HG02588 (cell line): Measurements from ENCODE around the gene ARHGEF28.

ENCODE experiments used
- ATAC-seq: cut with Tn5 transposase; IDR thresholded peaks from one replicate; pipeline ENCODE4 v1.9.1; 2021; ENCODE audit warnings: mild to moderate bottlenecking, moderate library complexity; ENCODE audit not compliant: unreplicated experiment

ARHGEF28 gene, protein sequence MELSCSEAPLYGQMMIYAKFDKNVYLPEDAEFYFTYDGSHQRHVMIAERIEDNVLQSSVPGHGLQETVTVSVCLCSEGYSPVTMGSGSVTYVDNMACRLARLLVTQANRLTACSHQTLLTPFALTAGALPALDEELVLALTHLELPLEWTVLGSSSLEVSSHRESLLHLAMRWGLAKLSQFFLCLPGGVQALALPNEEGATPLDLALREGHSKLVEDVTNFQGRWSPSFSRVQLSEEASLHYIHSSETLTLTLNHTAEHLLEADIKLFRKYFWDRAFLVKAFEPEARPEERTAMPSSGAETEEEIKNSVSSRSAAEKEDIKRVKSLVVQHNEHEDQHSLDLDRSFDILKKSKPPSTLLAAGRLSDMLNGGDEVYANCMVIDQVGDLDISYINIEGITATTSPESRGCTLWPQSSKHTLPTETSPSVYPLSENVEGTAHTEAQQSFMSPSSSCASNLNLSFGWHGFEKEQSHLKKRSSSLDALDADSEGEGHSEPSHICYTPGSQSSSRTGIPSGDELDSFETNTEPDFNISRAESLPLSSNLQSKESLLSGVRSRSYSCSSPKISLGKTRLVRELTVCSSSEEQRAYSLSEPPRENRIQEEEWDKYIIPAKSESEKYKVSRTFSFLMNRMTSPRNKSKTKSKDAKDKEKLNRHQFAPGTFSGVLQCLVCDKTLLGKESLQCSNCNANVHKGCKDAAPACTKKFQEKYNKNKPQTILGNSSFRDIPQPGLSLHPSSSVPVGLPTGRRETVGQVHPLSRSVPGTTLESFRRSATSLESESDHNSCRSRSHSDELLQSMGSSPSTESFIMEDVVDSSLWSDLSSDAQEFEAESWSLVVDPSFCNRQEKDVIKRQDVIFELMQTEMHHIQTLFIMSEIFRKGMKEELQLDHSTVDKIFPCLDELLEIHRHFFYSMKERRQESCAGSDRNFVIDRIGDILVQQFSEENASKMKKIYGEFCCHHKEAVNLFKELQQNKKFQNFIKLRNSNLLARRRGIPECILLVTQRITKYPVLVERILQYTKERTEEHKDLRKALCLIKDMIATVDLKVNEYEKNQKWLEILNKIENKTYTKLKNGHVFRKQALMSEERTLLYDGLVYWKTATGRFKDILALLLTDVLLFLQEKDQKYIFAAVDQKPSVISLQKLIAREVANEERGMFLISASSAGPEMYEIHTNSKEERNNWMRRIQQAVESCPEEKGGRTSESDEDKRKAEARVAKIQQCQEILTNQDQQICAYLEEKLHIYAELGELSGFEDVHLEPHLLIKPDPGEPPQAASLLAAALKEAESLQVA (N-terminal part only)

DNA sequence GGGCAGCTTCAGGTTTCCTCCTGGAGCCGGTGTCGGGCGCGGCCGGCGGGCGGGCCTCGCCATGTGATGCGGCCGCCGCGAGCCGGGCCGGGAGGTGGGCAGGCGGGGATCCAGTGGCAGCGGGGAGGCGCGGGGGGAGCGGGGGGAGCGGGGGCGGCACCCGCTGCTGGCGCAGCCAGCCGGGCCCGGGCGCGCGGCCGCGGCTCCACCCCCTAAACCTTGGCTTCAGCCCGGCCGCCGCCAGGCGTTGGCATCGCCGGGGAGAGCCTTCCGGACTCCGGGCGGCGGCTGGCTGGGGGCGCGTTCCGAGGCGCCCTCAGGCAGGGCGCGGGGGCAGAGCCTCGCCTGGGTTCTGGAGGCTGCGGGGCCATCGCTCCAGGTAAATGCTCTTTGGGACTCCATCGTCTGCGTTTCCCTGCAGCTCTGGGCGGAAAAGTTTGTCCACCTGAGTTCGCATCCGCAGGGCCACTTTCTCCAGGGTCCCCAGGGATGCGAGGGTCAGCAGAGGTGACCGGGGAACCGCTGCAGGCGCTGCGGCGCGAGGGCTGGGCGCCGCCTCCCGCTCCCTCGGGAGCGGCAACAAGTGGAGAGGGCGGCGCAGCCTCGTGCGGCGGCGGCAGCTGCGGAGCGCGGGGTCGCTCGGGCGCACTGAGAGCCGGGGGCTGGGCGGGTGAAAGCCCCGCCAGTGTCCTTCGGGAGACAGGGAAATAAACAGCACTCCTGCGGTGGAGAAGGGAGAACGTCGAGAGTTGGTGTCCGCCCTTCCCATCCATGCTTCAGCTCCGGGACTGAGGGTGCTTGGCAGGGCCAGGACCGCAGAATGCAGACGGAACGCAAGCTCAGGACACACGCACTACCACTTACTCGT, at the start of gene ARHGEF28:
Gene ARHGEF28 (plus strand): TSS at position 253 of the 868 bp plus-strand sequence. CDS start 58,656 bp downstream, outside the sequence.
- peak; percentile 72 for ATAC-seq

DNA sequence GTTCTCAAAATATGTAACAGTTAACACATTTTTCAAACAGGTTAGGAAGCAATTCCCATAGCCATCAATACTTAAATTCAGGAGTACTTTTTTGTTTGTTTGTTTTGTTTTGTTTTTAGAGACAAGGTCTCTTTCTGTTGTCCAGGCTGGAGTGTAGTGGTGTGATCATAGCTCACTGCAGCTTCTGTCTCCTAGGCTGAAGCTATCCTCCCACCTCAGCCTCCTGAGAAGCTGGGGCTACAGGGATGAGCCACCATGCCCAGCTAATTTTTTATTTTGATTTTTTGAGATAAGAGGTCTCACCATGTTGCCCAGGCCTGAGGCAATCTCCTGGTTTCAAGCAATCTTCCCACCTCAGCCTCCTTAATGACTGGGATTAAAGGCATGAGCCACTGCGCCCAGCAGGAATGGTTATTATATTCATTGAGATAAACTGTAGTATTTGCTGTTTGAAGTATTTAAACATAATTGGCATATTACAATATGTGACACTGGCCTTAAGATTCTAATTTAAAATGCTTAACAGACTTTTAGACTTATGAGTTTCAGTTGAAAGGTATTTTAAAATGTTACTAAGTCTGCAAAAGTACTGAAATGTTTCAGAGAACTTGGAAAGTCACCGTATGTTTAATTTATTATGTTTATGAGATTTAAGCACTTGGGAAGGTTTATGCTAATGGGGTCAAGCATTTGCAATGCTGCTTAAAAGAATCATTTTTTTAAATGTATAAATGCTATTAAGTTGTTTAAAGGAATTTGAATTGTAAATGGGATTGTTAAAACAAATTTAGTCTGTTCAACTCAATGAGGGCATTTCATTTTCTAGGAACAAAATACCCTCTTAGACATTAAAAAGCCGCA, 43.5 kb upstream of the ARHGEF28 start:
- ATAC-seq = no peak

DNA sequence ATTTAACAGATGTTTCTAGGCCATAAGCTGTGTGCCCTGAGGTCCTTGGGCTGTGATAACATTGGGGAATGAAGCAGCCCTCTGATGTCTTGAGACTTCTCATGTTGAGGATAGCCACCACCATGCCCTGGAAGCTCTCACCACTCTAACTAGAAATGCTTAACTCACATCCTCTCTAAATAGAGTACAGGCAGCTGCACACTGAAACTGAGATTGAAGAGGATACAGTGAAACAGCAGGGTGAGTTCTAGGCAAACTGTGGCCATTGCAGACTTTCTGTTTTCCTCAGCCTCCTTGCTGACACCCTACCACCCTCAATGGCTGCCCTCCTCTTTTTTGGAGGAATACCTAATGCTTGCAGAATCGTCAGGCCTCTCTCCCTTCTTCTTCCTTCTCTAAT, 38.1 kb upstream of the ARHGEF28 start:
- no peak for ATAC-seq

DNA sequence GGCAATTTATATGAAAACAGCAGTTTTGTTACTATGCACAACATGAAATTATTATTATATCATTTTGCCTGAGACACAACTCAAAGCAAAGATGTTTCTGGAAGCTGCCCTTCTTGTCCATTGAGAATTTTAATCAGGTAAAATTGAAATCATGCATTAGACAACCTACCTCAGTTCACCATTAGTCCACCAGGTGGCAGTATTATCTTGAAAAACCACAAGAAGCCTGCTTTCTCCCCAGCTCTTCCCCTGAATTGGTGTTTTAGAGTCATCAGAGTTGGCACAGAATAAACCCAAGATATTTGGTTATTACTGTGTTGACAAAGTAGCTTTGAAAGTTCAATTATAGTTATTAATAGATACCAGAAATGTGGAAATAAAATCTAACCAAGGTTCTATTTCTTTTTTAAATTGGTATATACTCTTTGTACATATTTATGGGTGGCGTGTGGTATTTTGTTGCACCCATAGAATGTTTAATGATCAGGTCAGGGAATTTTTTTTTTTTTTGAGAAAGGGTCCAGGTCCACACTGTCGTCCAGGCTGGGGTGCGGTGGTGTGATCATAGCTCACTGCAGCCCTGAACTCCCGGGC, 34.8 kb upstream of the ARHGEF28 start:
- ATAC-seq = no peak

DNA sequence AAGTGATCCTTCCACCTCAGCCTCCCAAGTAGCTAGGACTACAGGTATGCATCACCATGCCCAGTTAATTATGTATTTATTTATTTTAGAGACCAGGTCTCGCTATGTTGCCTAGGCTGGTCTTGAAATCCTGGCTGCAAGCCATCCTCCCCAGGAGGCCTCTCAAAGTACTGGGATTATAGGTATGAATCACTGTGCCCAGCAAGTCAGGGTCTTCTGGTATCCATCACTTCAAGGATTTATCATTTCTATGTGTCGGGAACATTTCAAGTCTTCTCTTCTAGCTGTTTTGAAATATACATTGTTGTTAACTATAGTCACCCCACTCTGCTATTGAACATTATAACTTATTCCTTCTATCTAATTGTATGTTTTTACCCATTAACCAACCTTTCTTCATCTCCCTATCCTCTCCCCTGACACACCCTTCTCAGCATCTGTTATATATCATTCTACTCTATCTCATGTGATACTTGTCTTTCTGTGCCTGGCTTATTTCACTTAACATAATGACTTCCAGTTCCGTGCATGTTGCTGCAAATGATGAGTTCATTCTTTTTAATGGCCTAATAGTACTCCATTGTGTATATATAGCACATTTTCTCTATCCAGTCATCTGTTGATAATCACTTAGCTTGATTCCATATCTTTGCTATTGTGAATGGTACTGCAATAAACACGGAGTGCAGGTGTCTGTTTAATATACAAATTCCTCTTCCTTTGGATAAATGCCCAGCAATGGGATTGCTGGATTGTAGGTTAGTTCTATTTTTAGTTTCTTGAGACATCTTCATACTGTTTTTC, 34.1 kb upstream of the ARHGEF28 start:
- ATAC-seq = no peak

DNA sequence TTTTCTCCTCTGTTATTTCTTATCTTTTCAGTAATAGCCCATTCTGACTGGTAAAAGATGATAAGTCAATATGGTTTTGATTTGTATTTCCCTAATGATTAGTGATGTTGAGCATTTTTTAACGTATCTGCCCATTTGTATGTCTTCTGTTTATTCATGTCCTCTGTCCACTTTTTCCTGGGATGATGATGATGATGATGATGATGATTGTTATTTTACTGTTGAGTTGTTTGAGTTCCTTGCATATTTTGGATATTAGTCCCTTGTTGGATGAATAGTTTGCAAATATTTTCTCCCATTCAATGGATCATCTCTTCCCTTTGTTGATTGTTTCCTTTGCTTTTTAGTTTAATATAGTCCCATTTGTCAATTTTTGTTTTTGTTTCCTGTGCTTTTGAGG, 33.4 kb upstream of the ARHGEF28 start:
- no peak for ATAC-seq

DNA sequence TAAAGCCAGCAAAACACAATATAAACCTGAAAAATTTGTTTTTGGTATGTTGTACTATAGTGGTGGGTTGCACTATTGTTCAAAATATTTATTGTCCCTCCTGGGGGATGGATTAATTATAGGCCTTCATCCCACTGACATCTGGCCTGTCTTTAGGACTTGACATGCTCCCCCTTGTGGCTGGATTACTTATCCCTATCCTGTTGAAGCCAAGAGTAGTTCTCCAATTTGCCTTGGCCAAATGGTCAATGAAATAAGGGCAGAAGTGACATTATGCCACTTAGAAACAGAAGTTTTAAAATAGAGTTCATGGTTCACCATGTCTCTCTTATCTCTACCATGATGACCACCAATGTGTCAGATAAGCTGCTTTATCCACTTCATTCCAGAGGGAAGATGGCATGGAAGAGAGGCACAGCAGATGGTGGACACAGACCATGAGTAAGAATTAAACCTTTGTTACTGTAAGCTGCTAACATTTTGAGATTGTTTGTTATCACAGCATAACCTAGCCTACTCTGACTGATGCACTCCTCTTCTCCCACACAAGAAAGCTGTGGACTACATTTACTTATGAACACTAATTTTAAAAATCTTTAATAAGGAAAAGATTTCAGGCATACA, 29.2 kb upstream of the ARHGEF28 start:
- ATAC-seq = no peak

DNA sequence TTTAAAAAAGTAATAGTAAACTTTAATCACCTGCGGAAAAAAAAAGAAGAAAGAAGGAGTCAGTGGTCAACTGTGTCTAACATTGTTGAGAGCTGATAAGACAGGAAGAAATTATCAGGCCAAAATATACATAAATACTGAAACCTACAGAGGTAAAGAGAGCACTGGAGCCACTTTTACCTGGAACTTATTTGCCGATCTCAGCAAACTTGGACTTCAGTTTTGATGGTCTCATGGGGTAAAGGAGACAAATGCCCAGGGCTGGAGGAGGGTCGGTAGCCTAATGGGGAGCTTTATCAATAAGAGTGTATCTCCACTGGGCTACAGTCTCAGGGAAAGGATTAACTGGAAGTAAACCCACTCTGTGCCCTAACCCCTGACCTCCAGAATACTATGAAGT, 26.6 kb upstream of the ARHGEF28 start:
- no peak for ATAC-seq

DNA sequence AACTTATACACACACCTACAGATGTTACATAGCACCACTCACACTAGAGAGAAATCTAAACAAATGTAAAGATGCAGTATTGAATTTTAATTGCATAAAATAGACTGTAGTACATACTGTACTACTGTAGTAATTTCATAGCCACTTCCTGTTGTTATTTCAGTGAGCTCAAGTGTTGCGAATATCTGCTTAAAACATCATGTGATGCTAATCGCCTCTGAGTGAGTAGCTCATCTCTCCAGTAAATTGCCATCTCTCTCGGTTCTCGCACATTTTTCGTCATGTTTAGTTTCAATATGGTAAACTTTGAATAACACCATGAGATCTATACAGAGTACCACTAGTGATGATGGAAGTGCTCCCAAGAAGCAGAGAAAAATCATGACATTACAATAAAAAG, 22.0 kb upstream of the ARHGEF28 start:
- no peak for ATAC-seq

DNA sequence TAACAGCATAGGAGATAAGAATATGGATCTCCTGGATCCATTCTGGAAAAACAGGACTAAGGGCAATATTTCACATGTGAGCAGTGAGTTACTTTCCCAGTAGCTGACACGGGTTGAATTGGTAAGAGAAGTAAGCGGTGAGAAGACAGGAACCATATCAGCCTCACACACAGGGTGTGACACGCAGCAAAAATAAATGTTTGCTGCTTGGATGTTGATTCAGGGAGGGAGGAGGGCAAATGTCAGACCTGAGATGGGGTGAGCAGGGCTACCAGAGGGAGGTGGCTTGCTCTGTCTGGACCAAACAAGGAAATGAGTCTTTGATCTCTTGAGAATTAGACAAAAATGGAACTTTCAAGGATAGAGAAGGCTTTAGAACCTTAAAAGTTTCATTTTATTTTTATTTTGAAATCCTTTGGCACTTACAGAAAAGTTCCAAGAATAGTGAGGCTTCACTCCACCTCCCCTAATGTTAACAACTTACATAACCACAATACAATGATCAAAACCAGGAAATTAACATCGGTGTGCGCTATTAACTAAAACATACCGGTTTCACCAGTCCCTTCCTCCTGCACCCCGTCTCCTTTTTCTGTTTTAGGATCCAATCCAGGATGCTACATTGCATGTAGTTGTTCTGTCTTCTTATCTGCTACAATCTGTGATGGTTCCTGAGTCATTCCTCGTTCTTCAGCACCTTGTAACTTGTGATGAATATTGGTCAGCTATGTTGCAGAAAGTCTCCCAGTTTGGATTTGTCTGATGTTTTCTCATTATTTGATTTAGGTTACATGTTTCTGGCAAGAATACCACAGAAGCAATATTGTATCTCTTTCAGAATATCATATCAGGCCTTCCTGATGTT, 20.5 kb upstream of the ARHGEF28 start:
- no peak for ATAC-seq

DNA sequence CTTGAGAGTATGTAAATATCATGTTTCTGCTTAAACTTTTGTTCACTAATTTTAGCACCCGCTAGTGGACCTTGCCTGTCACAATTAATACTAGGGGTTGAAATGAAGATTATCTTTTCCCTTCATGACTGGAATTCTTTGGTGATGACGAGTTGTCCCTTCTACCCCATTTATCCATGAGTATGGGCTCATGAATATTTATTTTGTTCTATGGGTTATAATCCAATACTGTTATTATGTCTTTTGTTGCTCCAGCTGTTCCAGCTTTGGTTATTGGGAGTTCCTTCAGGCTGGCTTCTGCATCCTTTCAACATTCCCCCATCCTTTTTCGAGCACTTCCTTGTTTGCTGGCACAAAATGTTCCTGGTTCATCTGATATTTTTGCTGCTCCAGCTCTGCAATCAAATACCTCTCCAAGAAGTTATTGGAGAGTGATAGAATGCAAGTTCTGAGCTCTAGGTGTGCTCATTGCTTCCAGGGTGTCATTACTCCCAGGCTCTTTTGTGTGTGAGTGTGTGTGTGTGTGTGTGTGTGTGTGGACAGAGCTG, 19.7 kb upstream of the ARHGEF28 start:
- ATAC-seq = no peak

DNA sequence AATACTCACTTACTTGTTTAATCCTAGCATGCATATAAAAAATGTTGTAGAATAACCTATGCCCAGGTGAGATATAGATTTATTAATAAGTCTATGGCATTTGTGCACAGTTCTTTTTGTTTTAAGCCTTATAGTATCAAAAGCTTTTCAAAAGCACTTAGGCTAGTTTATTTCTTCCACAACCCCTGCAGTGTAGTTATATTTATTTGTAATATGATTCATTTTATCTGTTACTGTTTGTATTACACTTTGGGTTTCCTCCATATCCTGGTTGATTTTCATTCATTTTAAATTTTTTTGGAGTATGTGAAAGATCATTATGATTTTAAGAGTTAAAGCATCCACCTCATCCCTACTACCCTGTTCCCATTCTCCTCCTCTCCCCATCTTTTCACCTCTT, 18.8 kb upstream of the ARHGEF28 start:
- ATAC-seq = no peak

DNA sequence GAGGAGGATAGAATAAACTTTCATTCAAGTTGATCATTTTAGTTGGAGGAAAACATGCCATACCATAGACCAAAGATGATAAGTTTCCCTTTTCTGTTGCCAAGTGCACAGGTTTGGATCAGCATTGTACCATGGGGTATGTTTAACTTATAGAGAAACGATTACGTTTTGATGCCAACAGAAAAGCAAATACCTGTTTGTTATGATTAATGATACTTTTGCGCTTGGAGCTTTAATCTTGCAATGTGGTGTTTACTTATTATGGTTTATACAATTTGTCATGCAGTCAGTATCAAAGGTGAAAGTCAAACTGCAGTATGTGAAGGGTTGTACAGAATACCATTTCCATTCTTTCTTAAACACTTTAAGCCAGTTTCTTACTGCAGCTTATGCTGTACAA, 13.2 kb upstream of the ARHGEF28 start:
- ATAC-seq = no peak

DNA sequence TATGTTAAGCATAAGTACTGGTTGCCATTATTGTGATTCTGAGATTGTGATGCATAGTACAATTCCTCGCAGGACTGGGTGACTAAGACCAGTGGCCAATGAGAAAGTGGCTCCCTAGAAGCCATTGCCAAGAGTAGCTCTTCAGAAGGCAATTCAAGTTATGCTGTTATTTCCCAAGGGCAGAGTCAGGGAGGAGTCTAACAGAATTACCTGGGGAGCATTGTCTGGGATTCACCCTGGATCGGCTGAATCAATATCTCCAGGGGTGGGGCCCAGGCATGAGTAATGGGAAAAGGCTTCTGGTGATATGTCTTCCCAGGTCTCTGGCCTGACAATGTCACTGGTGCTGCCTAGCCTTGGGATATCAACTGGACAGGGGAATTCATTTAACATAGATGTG, 10.9 kb upstream of the ARHGEF28 start:
- ATAC-seq = no peak

DNA sequence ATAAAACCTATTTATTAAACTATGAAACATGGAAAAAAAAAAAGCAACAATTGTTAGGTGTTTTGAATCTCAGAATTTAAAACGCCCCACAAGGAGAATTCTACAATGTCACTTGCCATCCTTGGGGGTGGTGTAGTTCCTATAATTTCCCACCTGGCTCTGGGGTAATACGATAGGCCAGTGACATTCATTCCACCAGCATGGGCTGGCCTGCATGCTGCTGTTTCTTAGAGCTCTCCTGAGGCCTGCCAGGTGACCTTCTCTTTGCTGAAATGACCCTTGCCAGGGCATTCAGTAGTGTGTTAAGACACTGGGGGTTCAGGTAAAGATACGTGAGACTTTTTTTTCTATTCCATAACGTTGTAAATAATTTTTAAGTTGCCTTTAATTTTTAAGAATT, 10.0 kb upstream of the ARHGEF28 start:
- no peak for ATAC-seq

DNA sequence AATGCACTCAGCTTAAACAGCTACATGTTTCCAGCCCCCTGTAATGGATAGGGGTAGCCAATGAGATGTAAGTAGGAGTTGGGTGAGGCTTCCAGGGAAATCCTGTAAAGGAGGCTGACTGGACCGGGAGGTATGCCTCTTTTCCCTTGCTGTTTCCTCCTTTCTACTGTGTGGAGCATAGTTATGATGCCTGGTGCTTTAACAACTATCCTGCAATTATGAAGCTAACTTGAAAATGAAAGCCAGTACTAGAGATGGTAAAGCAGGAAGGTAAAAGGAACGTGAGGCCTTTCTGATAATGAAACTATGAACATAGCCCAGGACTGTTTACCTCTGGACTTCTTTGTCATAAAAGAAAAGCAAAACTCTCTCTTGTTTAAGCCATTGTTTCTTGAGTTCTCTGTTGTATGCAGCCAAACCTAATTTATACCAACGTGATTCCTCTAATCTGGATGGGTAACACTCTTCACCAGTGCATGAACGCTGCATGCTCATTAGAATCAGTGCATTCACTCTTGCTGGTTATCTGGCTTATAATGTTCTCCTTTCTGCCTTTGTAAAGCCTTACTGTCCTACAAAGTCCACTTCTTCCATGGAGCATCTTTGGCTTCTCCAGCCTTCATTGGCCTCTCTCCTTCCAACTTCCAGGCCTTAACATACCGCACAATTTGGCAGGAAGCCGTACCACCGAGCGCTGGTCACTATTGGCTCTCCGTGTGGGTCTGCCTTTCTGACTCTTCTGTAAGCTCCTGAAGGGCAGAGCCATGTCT, 8.3 kb upstream of the ARHGEF28 start:
- peak; percentile 54 for ATAC-seq
